HepG2 (cell line): Measurements from ENCODE around the gene CFAP92.

Experiments
- DPF2 ChIP-seq: sonication (generic); formaldehyde crosslinking; IDR thresholded peaks from 2 replicates; pipeline ENCODE4 v1.4.0; 2020; ENCODE audit warnings: mild to moderate bottlenecking, low read depth, missing genetic modification reagents, borderline replicate concordance
- EP300 ChIP-seq, 3 experiments: sonication (generic) in 1 of 3; formaldehyde crosslinking in 1 of 3; IDR thresholded peaks; 2 replicates each; pipeline versions ENCODE4 v1.5.1 to v1.6.1; 2011 to 2020; ENCODE audit warnings: low read depth in 2 of 3, low read length in 2 of 3, borderline replicate concordance in 1 of 3, improper control_type of control experiment in 1 of 3, mild to moderate bottlenecking in 1 of 3, missing genetic modification reagents in 1 of 3, moderate library complexity in 1 of 3
- ETV6 ChIP-seq: sonication (generic); formaldehyde crosslinking; conservative IDR thresholded peaks from 2 replicates; pipeline ENCODE4 v1.4.0; 2020; ENCODE audit warnings: missing genetic modification reagents
- NFE2 ChIP-seq: sonication (generic); formaldehyde crosslinking; IDR thresholded peaks from 2 replicates; pipeline ENCODE4 v1.4.0; 2020; ENCODE audit warnings: missing genetic modification reagents
- RELA ChIP-seq: sonication (generic); formaldehyde crosslinking; IDR thresholded peaks from 2 replicates; pipeline ENCODE4 v1.4.0; 2020; ENCODE audit warnings: missing genetic modification reagents
- U2AF1 ChIP-seq: fragments of 200-400 bp; formaldehyde crosslinking; optimal IDR thresholded peaks from 2 replicates; pipeline ENCODE3; 2017; ENCODE audit warnings: mild to moderate bottlenecking, low read depth, low read length
- TF ChIP-seq, protein P1 (sequence below): sonication (generic); formaldehyde crosslinking; IDR thresholded peaks from 2 replicates; pipeline ENCODE4 v1.4.0; 2020; ENCODE audit warnings: missing genetic modification reagents
- TF ChIP-seq, protein P2 (sequence below): sonication (generic); formaldehyde crosslinking; IDR thresholded peaks from 2 replicates; pipeline ENCODE4 v1.4.0; 2020; ENCODE audit warnings: missing genetic modification reagents
- TF ChIP-seq, protein P3 (sequence below): sonication (generic); formaldehyde crosslinking; IDR thresholded peaks from 2 replicates; pipeline ENCODE4 v1.5.0; 2020; ENCODE audit warnings: mild to moderate bottlenecking, missing genetic modification reagents, moderate library complexity

DNA sequence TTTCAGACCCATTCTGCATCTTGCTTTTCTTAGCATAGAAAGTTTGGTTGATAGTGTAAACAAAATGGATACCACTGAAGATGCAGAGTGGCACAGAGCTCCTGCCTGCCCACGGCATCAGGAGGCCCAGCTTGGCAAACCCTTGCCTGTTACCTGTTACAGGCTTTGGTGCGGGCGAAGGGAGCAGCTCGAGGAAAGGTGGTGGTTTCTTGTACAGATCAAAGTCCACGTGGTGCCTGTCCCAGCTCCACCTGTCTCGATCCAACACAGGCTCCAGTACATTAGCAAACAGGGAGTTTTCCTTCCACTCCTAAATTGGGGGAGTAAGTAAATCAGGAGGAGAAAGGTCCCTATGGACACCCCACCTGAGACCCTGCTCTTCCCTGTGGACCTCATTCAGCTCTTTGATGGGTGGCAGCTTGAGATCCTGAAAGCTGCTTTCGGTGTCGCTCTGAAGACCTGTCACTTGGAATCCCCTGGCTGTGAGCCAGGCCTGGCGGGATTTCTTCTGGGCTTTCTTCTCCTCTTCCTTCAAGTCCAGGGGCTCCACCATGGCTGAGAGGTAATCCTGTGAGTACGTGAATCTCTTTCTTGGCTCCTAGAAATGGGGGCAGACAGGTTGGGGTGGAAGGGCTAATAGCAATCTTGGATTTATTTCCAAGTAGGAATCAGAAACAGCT lies 78.8 kb downstream of the CFAP92 start:
- TF ChIP-seq DPF2 (CRISPR knock-in tag) (no peak), U2AF1 (no peak), RELA (CRISPR knock-in tag) (no peak), ETV6 (CRISPR knock-in tag) (no peak), NFE2 (CRISPR knock-in tag) (no peak), EP300 (IDR thresholded peaks at IDR 0.05; ENCODE audit: low read depth in 2 of 2, low read length in 2 of 2) (no peak), EP300 (CRISPR knock-in tag; IDR thresholded peaks at IDR 0.05; ENCODE audit: borderline replicate concordance) (no peak)
- TF ChIP-seq, protein P1, sequence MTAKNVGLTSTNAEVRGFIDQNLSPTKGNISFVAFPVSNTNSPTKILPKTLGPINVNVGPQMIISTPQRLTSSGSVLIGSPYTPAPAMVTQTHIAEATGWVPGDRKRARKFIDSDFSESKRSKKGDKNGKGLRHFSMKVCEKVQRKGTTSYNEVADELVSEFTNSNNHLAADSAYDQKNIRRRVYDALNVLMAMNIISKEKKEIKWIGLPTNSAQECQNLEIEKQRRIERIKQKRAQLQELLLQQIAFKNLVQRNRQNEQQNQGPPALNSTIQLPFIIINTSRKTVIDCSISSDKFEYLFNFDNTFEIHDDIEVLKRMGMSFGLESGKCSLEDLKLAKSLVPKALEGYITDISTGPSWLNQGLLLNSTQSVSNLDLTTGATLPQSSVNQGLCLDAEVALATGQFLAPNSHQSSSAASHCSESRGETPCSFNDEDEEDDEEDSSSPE (CRISPR knock-in tag), result no peak
- TF ChIP-seq, protein P2, sequence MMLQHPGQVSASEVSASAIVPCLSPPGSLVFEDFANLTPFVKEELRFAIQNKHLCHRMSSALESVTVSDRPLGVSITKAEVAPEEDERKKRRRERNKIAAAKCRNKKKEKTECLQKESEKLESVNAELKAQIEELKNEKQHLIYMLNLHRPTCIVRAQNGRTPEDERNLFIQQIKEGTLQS (CRISPR knock-in tag), result no peak
- TF ChIP-seq, protein P3, sequence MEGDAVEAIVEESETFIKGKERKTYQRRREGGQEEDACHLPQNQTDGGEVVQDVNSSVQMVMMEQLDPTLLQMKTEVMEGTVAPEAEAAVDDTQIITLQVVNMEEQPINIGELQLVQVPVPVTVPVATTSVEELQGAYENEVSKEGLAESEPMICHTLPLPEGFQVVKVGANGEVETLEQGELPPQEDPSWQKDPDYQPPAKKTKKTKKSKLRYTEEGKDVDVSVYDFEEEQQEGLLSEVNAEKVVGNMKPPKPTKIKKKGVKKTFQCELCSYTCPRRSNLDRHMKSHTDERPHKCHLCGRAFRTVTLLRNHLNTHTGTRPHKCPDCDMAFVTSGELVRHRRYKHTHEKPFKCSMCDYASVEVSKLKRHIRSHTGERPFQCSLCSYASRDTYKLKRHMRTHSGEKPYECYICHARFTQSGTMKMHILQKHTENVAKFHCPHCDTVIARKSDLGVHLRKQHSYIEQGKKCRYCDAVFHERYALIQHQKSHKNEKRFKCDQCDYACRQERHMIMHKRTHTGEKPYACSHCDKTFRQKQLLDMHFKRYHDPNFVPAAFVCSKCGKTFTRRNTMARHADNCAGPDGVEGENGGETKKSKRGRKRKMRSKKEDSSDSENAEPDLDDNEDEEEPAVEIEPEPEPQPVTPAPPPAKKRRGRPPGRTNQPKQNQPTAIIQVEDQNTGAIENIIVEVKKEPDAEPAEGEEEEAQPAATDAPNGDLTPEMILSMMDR (CRISPR knock-in tag), result no peak
